Natural killer cell (primary cell): ENCODE results near the gene KNDC1. TPM values are rescaled to one million over a fixed set of nuclear protein-coding genes. Genes with fewer than 3 reads are reported as not detected.

Source experiments
- ATAC-seq, 3 donors: fragments of 150-1000 bp in 2 of 3; fragments of 200-7000 bp in 1 of 3; cut with Tn5 transposase; 1 replicate in 1 of 3; 2 replicates in 2 of 3; pipeline ENCODE4 v1.10.0; 2021; ENCODE audit warnings: mild to moderate bottlenecking in 2 of 3, moderate library complexity in 2 of 3
- DNase-seq, 2 donors: peaks; one replicate each; pipeline versions ENCODE4 v3.0.0 to v3.0.0-alpha.2; 2013 to 2021; ENCODE audit warnings: mixed read lengths in 1 of 2
- H3K27ac ChIP-seq: one replicate; pipeline ENCODE4 v1.5.1; 2013; ENCODE audit warnings: mild to moderate bottlenecking, low read length
- H3K27me3 ChIP-seq: one replicate; pipeline ENCODE4 v1.6.1; 2013; ENCODE audit warnings: low read length; ENCODE audit not compliant: control insufficient read depth, insufficient read depth
- H3K36me3 ChIP-seq: one replicate; pipeline ENCODE4 v1.6.1; 2013; ENCODE audit warnings: low read length; ENCODE audit not compliant: control insufficient read depth, insufficient read depth
- H3K4me1 ChIP-seq: one replicate; pipeline ENCODE4 v1.6.1; 2013; ENCODE audit warnings: low read length; ENCODE audit not compliant: control insufficient read depth, insufficient read depth
- H3K4me3 ChIP-seq: one replicate; pipeline ENCODE4 v1.5.1; 2013; ENCODE audit warnings: low read length
- H3K9me3 ChIP-seq: one replicate; pipeline ENCODE4 v1.6.1; 2013; ENCODE audit warnings: low read length; ENCODE audit not compliant: control insufficient read depth, insufficient read depth
- H3K27ac Mint-ChIP-seq, 2 donors: one replicate each; pipeline ENCODE4 v1.8.0; 2022; ENCODE audit warnings: mild to moderate bottlenecking in 2 of 2, mixed read lengths in 2 of 2, moderate library complexity in 1 of 2
- H3K27me3 Mint-ChIP-seq, 2 donors: one replicate each; pipeline ENCODE4 v1.8.0; 2022; ENCODE audit warnings: low read depth in 2 of 2, mixed read lengths in 2 of 2
- H3K36me3 Mint-ChIP-seq: one replicate; pipeline ENCODE4 v1.8.0; 2022; ENCODE audit warnings: mixed read lengths
- H3K4me1 Mint-ChIP-seq, 2 donors: one replicate each; pipeline ENCODE4 v1.8.0; 2022; ENCODE audit warnings: mixed read lengths in 2 of 2
- H3K4me3 Mint-ChIP-seq: one replicate; pipeline ENCODE4 v1.8.0; 2022; ENCODE audit warnings: mild to moderate bottlenecking, moderate library complexity, mixed read lengths
- H3K9me3 Mint-ChIP-seq, 2 donors: one replicate each; pipeline ENCODE4 v1.8.0; 2022; ENCODE audit warnings: mixed read lengths in 2 of 2
- CTCF ChIP-seq: fragments of 200-600 bp; IDR thresholded peaks from one replicate; pipeline ENCODE4 v1.8.0; 2022; ENCODE audit warnings: antibody characterized with exemption
- WGBS: methylation state at CpG from one replicate; pipeline ENCODE4 v1.1.7; 2013; ENCODE audit warnings: missing lambda C conversion rate; ENCODE audit not compliant: insufficient coverage; 5-methylcytosine and 5-hydroxymethylcytosine counted together
- intact Hi-C: fragments of 100-400 bp; cut with micrococcal nuclease; formaldehyde crosslinking; loops from one replicate; pipeline ENCODE4 v1.14.2; 2022
- total RNA-seq, 4 donors: library from RNA; stranded (reverse); fragments of 120-200 nt in 1 of 4; gene quantifications; one replicate each; pipeline versions ENCODE4 v1.2.3 to v1.2.4, GENCODE V29; 2013 to 2022

Gene KNDC1
- total RNA-seq, 3 donors from 2014 or later (not counting 1 experiment from before 2014, with no cell fraction given) = 2.1 to 5.9 TPM; not detected in 1

GRCh38 chr10:133116455-133116854, 43.6 kb upstream of the KNDC1 start:
- Histone ChIP-seq H3K36me3 (no peaks in the 10 kb centered on the region), H3K27ac (no peak overlapping the region), H3K9me3 (no peaks in the 10 kb centered on the region), H3K27me3 (no peaks in the 10 kb centered on the region), H3K4me1 (peaks cover 5% of the 10 kb centered on the region), H3K4me3 (no peak overlapping the region)
- Mint-ChIP-seq H3K9me3 (no peaks in the 10 kb centered on the region), H3K36me3 (no peaks in the 10 kb centered on the region), H3K27ac (no peak overlapping the region), H3K4me3 (no peak overlapping the region), H3K27me3 (peaks cover 0 to 2% of the 10 kb centered on the region in 2 donors), H3K4me1 (no peaks in the 10 kb centered on the region)
- WGBS = 79% methylated on average over 14 of the region's 14 CpGs
- ATAC-seq = no peak
- no peak for TF ChIP-seq CTCF
- no peak for DNase-seq
- intact Hi-C loops = no loop called here

GRCh38 chr10:133117036-133117687, 42.9 kb upstream of the KNDC1 start:
- no peaks in the 10 kb centered on the region for H3K36me3 ChIP-seq

GRCh38 chr10:133117688-133118071, 42.3 kb upstream of the KNDC1 start:
- H3K4me1 ChIP-seq = peaks cover 17% of the 10 kb centered on the region
- no peak for TF ChIP-seq CTCF
- no peaks in the 10 kb centered on the region for H3K36me3 ChIP-seq
- no peaks in the 10 kb centered on the region for H3K36me3 Mint-ChIP-seq
- ATAC-seq (no peak), DNase-seq (no peak)
- intact Hi-C loops = no loop called here
- H3K4me3 Mint-ChIP-seq = no peak overlapping the region
- H3K4me3 ChIP-seq = no peak overlapping the region
- peaks cover 3% of the 10 kb centered on the region in 2 donors for H3K4me1 Mint-ChIP-seq
- H3K27ac ChIP-seq = no peak overlapping the region
- no peaks in the 10 kb centered on the region for H3K9me3 ChIP-seq
- no peaks in the 10 kb centered on the region for H3K27me3 ChIP-seq
- H3K27ac Mint-ChIP-seq = no peak overlapping the region
- WGBS = 81% methylated on average over 8 of the region's 8 CpGs
- H3K27me3 Mint-ChIP-seq = peaks cover 0 to 2% of the 10 kb centered on the region in 2 donors
- H3K9me3 Mint-ChIP-seq = no peaks in the 10 kb centered on the region

More at GRCh38 chr10:133117036-133117687, 42.9 kb upstream of the KNDC1 start:
- Mint-ChIP-seq H3K27me3 (peaks cover 0 to 2% of the 10 kb centered on the region in 2 donors), H3K36me3 (no peaks in the 10 kb centered on the region), H3K4me3 (no peak overlapping the region), H3K4me1 (no peaks in the 10 kb centered on the region), H3K9me3 (no peaks in the 10 kb centered on the region), H3K27ac (no peak overlapping the region)
- Histone ChIP-seq H3K27me3 (no peaks in the 10 kb centered on the region), H3K27ac (no peak overlapping the region), H3K4me1 (peaks cover 12% of the 10 kb centered on the region), H3K9me3 (no peaks in the 10 kb centered on the region), H3K4me3 (no peak overlapping the region)
- intact Hi-C loops = no loop called here
- 91% methylated on average over 21 of the region's 21 CpGs for WGBS
- ATAC-seq (no peak), DNase-seq (no peak)
- TF ChIP-seq CTCF = no peak

DNA sequence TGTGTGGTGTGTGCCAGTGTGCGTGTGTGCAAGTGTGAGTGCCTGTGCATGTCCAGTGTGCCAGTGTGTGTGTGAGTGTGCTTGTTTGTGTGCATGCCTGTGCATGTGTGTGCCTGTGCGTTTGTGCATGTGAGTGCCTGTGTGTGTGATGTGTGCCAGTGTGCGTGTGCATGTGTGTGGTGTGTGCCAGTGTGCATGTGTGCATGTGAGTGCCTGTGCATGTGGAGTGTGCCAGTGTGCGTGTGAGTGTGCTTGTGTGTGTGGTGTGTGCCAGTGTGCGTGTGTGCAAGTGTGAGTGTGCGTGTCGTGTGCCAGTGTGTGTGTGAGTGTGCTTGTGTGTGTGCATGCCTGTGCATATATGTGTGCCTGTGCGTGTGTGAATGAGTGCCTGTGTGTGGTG, 38.5 kb upstream of the KNDC1 start:
- DNase-seq = no peak
- Histone ChIP-seq H3K4me3 (no peak overlapping the region), H3K36me3 (no peaks in the 10 kb centered on the region), H3K27me3 (no peaks in the 10 kb centered on the region), H3K27ac (no peak overlapping the region), H3K4me1 (peaks cover 25% of the 10 kb centered on the region), H3K9me3 (no peaks in the 10 kb centered on the region)
- peak in 1 of 3 donors; percentile 8 for ATAC-seq
- intact Hi-C loops = no loop called here
- Mint-ChIP-seq H3K27ac (no peak overlapping the region), H3K9me3 (no peaks in the 10 kb centered on the region), H3K27me3 (peaks cover 9 to 13% of the 10 kb centered on the region in 2 donors), H3K4me1 (peaks cover 11 to 12% of the 10 kb centered on the region in 2 donors), H3K4me3 (no peak overlapping the region), H3K36me3 (no peaks in the 10 kb centered on the region)
- 95% methylated on average over 8 of the region's 8 CpGs for WGBS
- TF ChIP-seq CTCF = no peak
